T follicular helper cell (primary cell): ENCODE data around the gene MBNL3.

Experiments used
- DNase-seq: peaks from one replicate; pipeline ENCODE4 v3.0.0-alpha.2; 2020; ENCODE audit warnings: low read depth

MBNL3 gene

GRCh38 chrX:132415012-132415411 is 73.8 kb downstream of the MBNL3 start:
- no peak for DNase-seq

- no peak for DNase-seq
Observed at GRCh38 chrX:132414404-132414803, 74.4 kb downstream of the MBNL3 start.

GRCh38 chrX:132413459-132413858 is 75.4 kb downstream of the MBNL3 start:
- DNase-seq: no peak

- DNase-seq: no peak
Observed at GRCh38 chrX:132412208-132412607, 76.6 kb downstream of the MBNL3 start.

GRCh38 chrX:132411310-132411977 is 77.4 kb downstream of the MBNL3 start:
- DNase-seq: no peak

GRCh38 chrX:132409780-132410556 is 78.9 kb downstream of the MBNL3 start:
- no peak for DNase-seq

- DNase-seq: no peak
Observed at GRCh38 chrX:132407691-132408090, 81.1 kb downstream of the MBNL3 start.

- no peak for DNase-seq
Observed at GRCh38 chrX:132406106-132406505, 82.7 kb downstream of the MBNL3 start.

- no peak for DNase-seq
Observed at GRCh38 chrX:132404266-132404665, 84.6 kb downstream of the MBNL3 start.

- no peak for DNase-seq
Observed at GRCh38 chrX:132401935-132402334, 86.9 kb downstream of the MBNL3 start.

- DNase-seq: no peak
Observed at GRCh38 chrX:132400706-132401105, 88.1 kb downstream of the MBNL3 start.

GRCh38 chrX:132395645-132396044 is 93.2 kb downstream of the MBNL3 start:
- DNase-seq: no peak

- no peak for DNase-seq
Observed at GRCh38 chrX:132395026-132395425, 93.8 kb downstream of the MBNL3 start.

GRCh38 chrX:132394591-132394990 is 94.2 kb downstream of the MBNL3 start:
- DNase-seq: no peak

- DNase-seq: no peak
Observed at GRCh38 chrX:132393992-132394391, 94.8 kb downstream of the MBNL3 start.

- no peak for DNase-seq
Observed at GRCh38 chrX:132393485-132393884, 95.4 kb downstream of the MBNL3 start.

GRCh38 chrX:132393085-132393484 is 95.8 kb downstream of the MBNL3 start:
- no peak for DNase-seq

- DNase-seq: no peak
Observed at GRCh38 chrX:132390792-132391191, 98.0 kb downstream of the MBNL3 start.

GRCh38 chrX:132389480-132389879 is 99.4 kb downstream of the MBNL3 start:
- no peak for DNase-seq

- no peak for DNase-seq
Observed at GRCh38 chrX:132388371-132388770, 100.5 kb downstream of the MBNL3 start.

- no peak for DNase-seq
Observed at GRCh38 chrX:132384301-132384700, 104.5 kb downstream of the MBNL3 start.

- no peak for DNase-seq
Observed at GRCh38 chrX:132382068-132382467, 106.8 kb downstream of the MBNL3 start.

GRCh38 chrX:132378281-132378680 is 110.6 kb downstream of the MBNL3 start:
- no peak for DNase-seq

GRCh38 chrX:132375941-132376340 is 112.9 kb downstream of the MBNL3 start:
- DNase-seq: no peak
